ENCODE results near the gene PKNOX2.

DNA sequence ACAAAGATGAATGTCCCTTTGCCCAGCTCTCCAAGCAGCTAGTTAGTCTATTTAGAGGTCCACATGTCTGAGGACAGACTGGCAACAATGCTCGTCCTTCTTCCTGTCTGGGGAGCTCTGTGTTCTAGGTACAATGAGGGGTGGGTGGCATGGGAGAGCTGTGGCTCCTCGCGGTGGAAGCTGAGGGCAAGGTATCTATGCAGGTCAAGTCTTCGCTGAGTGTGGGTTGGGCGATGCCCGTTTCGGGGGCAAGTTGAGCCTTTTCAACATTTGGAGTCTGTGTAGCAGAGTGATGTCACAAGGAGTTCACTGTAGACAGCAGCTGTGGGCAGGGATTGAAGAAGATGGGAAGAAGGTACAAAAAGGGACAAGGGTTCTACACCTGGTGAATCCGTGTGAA lies 168.3 kb downstream of the PKNOX2 start:
- TF ChIP-seq, protein P1, sequence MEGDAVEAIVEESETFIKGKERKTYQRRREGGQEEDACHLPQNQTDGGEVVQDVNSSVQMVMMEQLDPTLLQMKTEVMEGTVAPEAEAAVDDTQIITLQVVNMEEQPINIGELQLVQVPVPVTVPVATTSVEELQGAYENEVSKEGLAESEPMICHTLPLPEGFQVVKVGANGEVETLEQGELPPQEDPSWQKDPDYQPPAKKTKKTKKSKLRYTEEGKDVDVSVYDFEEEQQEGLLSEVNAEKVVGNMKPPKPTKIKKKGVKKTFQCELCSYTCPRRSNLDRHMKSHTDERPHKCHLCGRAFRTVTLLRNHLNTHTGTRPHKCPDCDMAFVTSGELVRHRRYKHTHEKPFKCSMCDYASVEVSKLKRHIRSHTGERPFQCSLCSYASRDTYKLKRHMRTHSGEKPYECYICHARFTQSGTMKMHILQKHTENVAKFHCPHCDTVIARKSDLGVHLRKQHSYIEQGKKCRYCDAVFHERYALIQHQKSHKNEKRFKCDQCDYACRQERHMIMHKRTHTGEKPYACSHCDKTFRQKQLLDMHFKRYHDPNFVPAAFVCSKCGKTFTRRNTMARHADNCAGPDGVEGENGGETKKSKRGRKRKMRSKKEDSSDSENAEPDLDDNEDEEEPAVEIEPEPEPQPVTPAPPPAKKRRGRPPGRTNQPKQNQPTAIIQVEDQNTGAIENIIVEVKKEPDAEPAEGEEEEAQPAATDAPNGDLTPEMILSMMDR (IDR thresholded peaks at IDR 0.05), result no peak
- no peak for TF ChIP-seq POLR2AphosphoS5 (IDR thresholded peaks at IDR 0.05)

All from esophagus muscularis mucosa (tissue), 3 donors.